ENCODE data around the gene NRCAM.

DNA sequence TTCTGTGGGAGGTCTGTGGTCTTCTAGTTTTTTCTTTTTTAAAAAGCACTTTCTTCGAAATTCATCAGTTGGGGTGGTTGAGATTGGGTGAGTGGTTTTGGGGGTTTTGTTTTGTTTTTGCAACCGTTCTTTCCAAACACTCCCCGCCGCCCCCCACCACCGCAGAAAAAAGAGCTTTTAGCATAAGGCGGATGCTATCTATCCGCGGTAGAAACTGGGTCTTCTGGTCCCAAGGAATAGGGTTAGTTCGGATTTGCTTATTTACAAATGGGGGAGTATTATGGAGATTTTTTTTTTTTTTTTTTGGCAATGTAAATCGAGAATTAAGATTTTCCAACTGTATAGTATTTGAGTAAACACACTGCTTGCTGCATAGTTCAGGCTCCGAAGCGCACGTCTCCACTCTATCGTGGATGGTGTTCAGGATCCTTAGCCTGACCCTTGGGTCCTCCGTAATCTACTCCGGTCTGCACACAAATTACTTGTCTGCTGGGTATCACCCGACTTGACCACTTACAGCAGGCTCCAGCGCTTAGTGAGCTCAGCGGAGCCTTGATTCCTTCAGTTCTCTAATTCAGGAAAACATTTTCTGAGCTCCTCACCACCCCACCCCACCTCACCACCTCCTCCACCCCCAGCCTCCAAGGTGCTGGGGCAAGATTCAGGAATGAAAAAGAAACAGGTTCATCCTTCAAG, 757 bp upstream of the NRCAM start:
- TF ChIP-seq EP300 (IDR thresholded peaks at IDR 0.05) (no peak), POLR2A (IDR thresholded peaks at IDR 0.05; ENCODE audit: low read length) (no peak), SMC3 (IDR thresholded peaks at IDR 0.05) (no peak), RAD21 (conservative IDR thresholded peaks at IDR 0.05 in 1 of 2, IDR thresholded peaks at IDR 0.05 in 1 of 2) (no peak), HDAC2 (IDR thresholded peaks at IDR 0.05) (no peak)
- TF ChIP-seq, protein P1, sequence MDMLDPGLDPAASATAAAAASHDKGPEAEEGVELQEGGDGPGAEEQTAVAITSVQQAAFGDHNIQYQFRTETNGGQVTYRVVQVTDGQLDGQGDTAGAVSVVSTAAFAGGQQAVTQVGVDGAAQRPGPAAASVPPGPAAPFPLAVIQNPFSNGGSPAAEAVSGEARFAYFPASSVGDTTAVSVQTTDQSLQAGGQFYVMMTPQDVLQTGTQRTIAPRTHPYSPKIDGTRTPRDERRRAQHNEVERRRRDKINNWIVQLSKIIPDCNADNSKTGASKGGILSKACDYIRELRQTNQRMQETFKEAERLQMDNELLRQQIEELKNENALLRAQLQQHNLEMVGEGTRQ (IDR thresholded peaks at IDR 0.05): no peak
- TF ChIP-seq, protein P2, sequence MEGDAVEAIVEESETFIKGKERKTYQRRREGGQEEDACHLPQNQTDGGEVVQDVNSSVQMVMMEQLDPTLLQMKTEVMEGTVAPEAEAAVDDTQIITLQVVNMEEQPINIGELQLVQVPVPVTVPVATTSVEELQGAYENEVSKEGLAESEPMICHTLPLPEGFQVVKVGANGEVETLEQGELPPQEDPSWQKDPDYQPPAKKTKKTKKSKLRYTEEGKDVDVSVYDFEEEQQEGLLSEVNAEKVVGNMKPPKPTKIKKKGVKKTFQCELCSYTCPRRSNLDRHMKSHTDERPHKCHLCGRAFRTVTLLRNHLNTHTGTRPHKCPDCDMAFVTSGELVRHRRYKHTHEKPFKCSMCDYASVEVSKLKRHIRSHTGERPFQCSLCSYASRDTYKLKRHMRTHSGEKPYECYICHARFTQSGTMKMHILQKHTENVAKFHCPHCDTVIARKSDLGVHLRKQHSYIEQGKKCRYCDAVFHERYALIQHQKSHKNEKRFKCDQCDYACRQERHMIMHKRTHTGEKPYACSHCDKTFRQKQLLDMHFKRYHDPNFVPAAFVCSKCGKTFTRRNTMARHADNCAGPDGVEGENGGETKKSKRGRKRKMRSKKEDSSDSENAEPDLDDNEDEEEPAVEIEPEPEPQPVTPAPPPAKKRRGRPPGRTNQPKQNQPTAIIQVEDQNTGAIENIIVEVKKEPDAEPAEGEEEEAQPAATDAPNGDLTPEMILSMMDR (IDR thresholded peaks at IDR 0.05): no peak
